HepG2 (cell line): Measurements from ENCODE around the gene ABHD11. TPM values are rescaled to one million over a fixed set of nuclear protein-coding genes. Genes with fewer than 3 reads are reported as not detected.
A peak's percentile ranks its signal among the peaks of the same experiment; 100 is the strongest.

Source experiments
- ARNT ChIP-seq: fragments of 450-650 bp; IDR thresholded peaks from 2 replicates; pipeline ENCODE4 v1.6.1; 2017
- CREB1 ChIP-seq, 2 experiments: fragments of 450-650 bp in 1 of 2; IDR thresholded peaks; 2 replicates each; pipeline ENCODE4 v1.6.1; 2016 to 2017; ENCODE audit warnings: control low read depth in 1 of 2, mild to moderate bottlenecking in 1 of 2, missing compliant biosample characterization in 1 of 2, missing genetic modification characterization in 1 of 2
- GATAD2A ChIP-seq: IDR thresholded peaks from 2 replicates; pipeline ENCODE4 v1.6.1; 2016
- HDAC1 ChIP-seq: sonication (generic); formaldehyde crosslinking; IDR thresholded peaks from 2 replicates; pipeline ENCODE4 v1.5.1; 2020; ENCODE audit warnings: mild to moderate bottlenecking, missing genetic modification reagents
- HMGA1 ChIP-seq: sonication (generic); formaldehyde crosslinking; conservative IDR thresholded peaks from 2 replicates; pipeline ENCODE4 v1.4.0; 2020; ENCODE audit warnings: missing genetic modification reagents
- HNF4G ChIP-seq, 2 experiments: sonication (generic) in 1 of 2; formaldehyde crosslinking in 1 of 2; IDR thresholded peaks; 2 replicates each; pipeline versions ENCODE4 v1.4.0 to v1.6.1; 2011 to 2020; ENCODE audit warnings: borderline replicate concordance in 2 of 2, low read depth in 2 of 2, mild to moderate bottlenecking in 2 of 2, low read length in 1 of 2, missing genetic modification reagents in 1 of 2, moderate library complexity in 1 of 2
- KAT8 ChIP-seq: IDR thresholded peaks from 2 replicates; pipeline ENCODE4 v1.6.1; 2016; ENCODE audit warnings: missing genetic modification reagents, missing compliant biosample characterization
- KDM2A ChIP-seq: sonication (generic); formaldehyde crosslinking; IDR thresholded peaks from 2 replicates; pipeline ENCODE4 v1.4.0; 2020; ENCODE audit warnings: low read depth, missing genetic modification reagents, borderline replicate concordance
- MTF2 ChIP-seq: sonication (generic); formaldehyde crosslinking; IDR thresholded peaks from 2 replicates; pipeline ENCODE4 v1.5.0; 2020; ENCODE audit warnings: missing genetic modification reagents, borderline replicate concordance
- NR3C1 ChIP-seq: sonication (generic); formaldehyde crosslinking; IDR thresholded peaks from 2 replicates; pipeline ENCODE4 v1.4.0; 2020; ENCODE audit warnings: missing genetic modification reagents
- PITX1 ChIP-seq: sonication (generic); formaldehyde crosslinking; IDR thresholded peaks from 2 replicates; pipeline ENCODE4 v1.5.1; 2020; ENCODE audit warnings: mild to moderate bottlenecking, missing genetic modification reagents
- PLSCR1 ChIP-seq: sonication (generic); formaldehyde crosslinking; IDR thresholded peaks from 2 replicates; pipeline ENCODE4 v1.5.0; 2020; ENCODE audit warnings: missing genetic modification reagents, mild to moderate bottlenecking, borderline replicate concordance
- PPARG ChIP-seq: conservative IDR thresholded peaks from 2 replicates; pipeline ENCODE4 v1.6.1; 2016; ENCODE audit warnings: missing biosample characterization, missing genetic modification reagents
- RAD21 ChIP-seq: fragments of 450-650 bp; formaldehyde crosslinking; IDR thresholded peaks from 2 replicates; pipeline ENCODE4 v1.5.0; 2020; ENCODE audit warnings: mild to moderate bottlenecking
- REL ChIP-seq: sonication (generic); formaldehyde crosslinking; conservative IDR thresholded peaks from 2 replicates; pipeline ENCODE4 v1.8.0; 2022; ENCODE audit warnings: mild to moderate bottlenecking, missing genetic modification reagents, moderate library complexity
- TBX2 ChIP-seq: sonication (generic); formaldehyde crosslinking; IDR thresholded peaks from 2 replicates; pipeline ENCODE4 v1.5.0; 2020; ENCODE audit warnings: missing genetic modification reagents, mild to moderate bottlenecking, borderline replicate concordance
- TFE3 ChIP-seq: IDR thresholded peaks from 2 replicates; pipeline ENCODE4 v1.6.1; 2016
- ZFP37 ChIP-seq: sonication (generic); formaldehyde crosslinking; IDR thresholded peaks from 2 replicates; pipeline ENCODE4 v1.4.0; 2020; ENCODE audit warnings: missing genetic modification reagents, borderline replicate concordance
- ZMYM2 ChIP-seq: sonication (generic); formaldehyde crosslinking; IDR thresholded peaks from 2 replicates; pipeline ENCODE4 v1.8.0; 2022; ENCODE audit warnings: mild to moderate bottlenecking, missing genetic modification reagents
- ZNF280D ChIP-seq: sonication (generic); formaldehyde crosslinking; IDR thresholded peaks from 2 replicates; pipeline ENCODE4 v1.5.1; 2020; ENCODE audit warnings: mild to moderate bottlenecking, missing genetic modification reagents
- ZNF329 ChIP-seq: sonication (generic); formaldehyde crosslinking; IDR thresholded peaks from 2 replicates; pipeline ENCODE4 v1.9.0; 2021; ENCODE audit warnings: low read depth, mild to moderate bottlenecking, missing genetic modification reagents
- ZNF367 ChIP-seq: sonication (generic); formaldehyde crosslinking; IDR thresholded peaks from 2 replicates; pipeline ENCODE4 v1.4.0; 2020; ENCODE audit warnings: missing genetic modification reagents, borderline replicate concordance
- ZNF547 ChIP-seq: sonication (generic); formaldehyde crosslinking; IDR thresholded peaks from 2 replicates; pipeline ENCODE4 v1.5.1; 2020; ENCODE audit warnings: mild to moderate bottlenecking, missing genetic modification reagents
- ZNF709 ChIP-seq: sonication (generic); formaldehyde crosslinking; IDR thresholded peaks from 2 replicates; pipeline ENCODE4 v1.5.0; 2020; ENCODE audit warnings: mild to moderate bottlenecking, missing genetic modification reagents
- ZNF746 ChIP-seq: sonication (generic); formaldehyde crosslinking; IDR thresholded peaks from 2 replicates; pipeline ENCODE4 v1.8.0; 2022; ENCODE audit warnings: mild to moderate bottlenecking, missing genetic modification reagents
- ZNF777 ChIP-seq: sonication (generic); formaldehyde crosslinking; IDR thresholded peaks from 2 replicates; pipeline ENCODE4 v1.4.0; 2020; ENCODE audit warnings: missing genetic modification reagents
- ZNF788 ChIP-seq: sonication (generic); formaldehyde crosslinking; IDR thresholded peaks from 2 replicates; pipeline ENCODE4 v1.5.0; 2020; ENCODE audit warnings: mild to moderate bottlenecking, missing genetic modification reagents, borderline replicate concordance
- polyA plus RNA-seq, 8 experiments: library from polyadenylated mRNA; depleted of rRNA in 3 of 8; stranded (reverse) in 7 of 8; unstranded in 1 of 8; fragments of >200 nt; fragmentation: Illumina TruSeq in 4 of 8; extraction: Trizol in 4 of 8; gene quantifications; 2 replicates each; pipeline versions ENCODE4 v1.2.1 to v1.2.3, GENCODE V29; 2011 to 2016; ENCODE audit warnings: low read depth in 4 of 8, missing spikeins in 1 of 8, mixed read lengths in 1 of 8; ENCODE audit not compliant: insufficient read depth in 1 of 8
- total RNA-seq, 5 experiments: library from RNA; depleted of rRNA; stranded (reverse); fragments of >200 nt; fragmentation: Illumina TruSeq; extraction: Trizol; gene quantifications; 2 replicates each; pipeline ENCODE4 v1.2.3, GENCODE V29; 2016; ENCODE audit warnings: low read depth in 1 of 5

Gene ABHD11
- total and polyA plus RNA-seq, 2 of the 13 experiments (the other 11 are each of a cell fraction or from before 2014, with no cell fraction given) = 7.0 to 8.1 TPM

GRCh38 chr7:73738220-73738611, 386 bp downstream of the ABHD11 start (continued):
- no peak for TF ChIP-seq HNF4G (IDR thresholded peaks at IDR 0.05; ENCODE audit: borderline replicate concordance, low read depth, low read length)
- no peak for TF ChIP-seq HNF4G (CRISPR knock-in tag; IDR thresholded peaks at IDR 0.05; ENCODE audit: borderline replicate concordance, low read depth)
- TF ChIP-seq ZNF280D (CRISPR knock-in tag) = no peak
- no peak for TF ChIP-seq GATAD2A (CRISPR knock-in tag)
- no peak for TF ChIP-seq HDAC1 (CRISPR knock-in tag)
- TF ChIP-seq RAD21 (CRISPR knock-in tag) = no peak
- no peak; the same call in 1 of the 2 replicates for TF ChIP-seq ZNF788 (CRISPR knock-in tag)
- TF ChIP-seq PLSCR1 (CRISPR knock-in tag) = no peak
- no peak for TF ChIP-seq TBX2 (CRISPR knock-in tag)
- TF ChIP-seq PPARG (CRISPR knock-in tag) = no peak
- 0 out of 2 replicates have a peak, but pooled peaks have one; percentile 7 for TF ChIP-seq ZFP37 (CRISPR knock-in tag)
- TF ChIP-seq ZNF709 (CRISPR knock-in tag) = peak; percentile 40; the same call in 1 of the 2 replicates
- no peak for TF ChIP-seq ZNF746 (CRISPR knock-in tag)
- TF ChIP-seq ZNF367 = 0 out of 2 replicates have a peak, but pooled peaks have one; percentile 6
- TF ChIP-seq CREB1 (IDR thresholded peaks at IDR 0.05) = no peak
- TF ChIP-seq CREB1 (CRISPR knock-in tag; IDR thresholded peaks at IDR 0.05) = no peak
- no peak for TF ChIP-seq ZNF777 (CRISPR knock-in tag)
- no peak for TF ChIP-seq NR3C1 (CRISPR knock-in tag)
- TF ChIP-seq KDM2A = no peak; the same call in 1 of the 2 replicates
- TF ChIP-seq PITX1 (CRISPR knock-in tag) = no peak
- no peak; the same call in 1 of the 2 replicates for TF ChIP-seq ZNF547
- 0 out of 2 replicates have a peak, but pooled peaks have one; percentile 2 for TF ChIP-seq MTF2 (CRISPR knock-in tag)
- TF ChIP-seq ZMYM2 (CRISPR knock-in tag) = no peak
- no peak for TF ChIP-seq HMGA1 (CRISPR knock-in tag)
- no peak for TF ChIP-seq ZNF329 (CRISPR knock-in tag)
- TF ChIP-seq TFE3 = 0 out of 2 replicates have a peak, but pooled peaks have one; percentile 2
- TF ChIP-seq KAT8 (CRISPR knock-in tag) = no peak
- no peak for TF ChIP-seq REL (CRISPR knock-in tag)
- no peak for TF ChIP-seq ARNT
